Amygdala (tissue), 56 donors: Measurements from ENCODE around the gene CNTN4.
"Not testable (repeated sequence)": the region's sequence is repeated elsewhere in the genome, so short reads cannot be mapped to it uniquely, and the experiment has no call there.

ENCODE experiments used
- DNase-seq, 56 donors: peaks; one replicate each; lab custom pipeline; 2025; lab: John Stamatoyannopoulos, UW

CNTN4 gene

GRCh38 chr3:2510591-2511145 is 412.0 kb downstream of the CNTN4 start:
- no peak for DNase-seq

DNA sequence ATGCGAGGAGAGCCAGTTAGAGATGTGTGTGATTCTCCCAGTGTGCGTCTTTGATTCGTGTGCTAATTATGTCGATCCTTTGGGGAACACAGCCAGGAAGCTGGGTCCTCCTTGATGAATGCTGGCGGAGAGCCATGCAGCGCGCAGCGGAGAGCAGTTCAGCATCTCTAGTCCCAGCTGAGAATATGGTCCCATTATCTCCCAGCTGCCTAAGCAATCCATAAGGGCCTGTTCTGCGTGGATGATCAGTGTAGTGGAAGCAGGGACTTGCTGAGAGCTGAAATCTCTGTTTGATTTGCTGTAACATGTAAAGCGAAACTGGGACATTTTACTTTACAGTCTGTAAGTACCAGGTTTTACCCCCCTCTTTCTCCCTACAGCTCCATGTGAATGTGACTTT is 412.7 kb downstream of the CNTN4 start:
- peak in 31 of 56 donors; percentile 1 to 59 (median 11) for DNase-seq

- DNase-seq = no peak
These were observed 414.2 kb downstream of the CNTN4 start for GRCh38 chr3:2512881-2513280.

GRCh38 chr3:2513986-2514385 is 415.3 kb downstream of the CNTN4 start:
- DNase-seq = no peak

- no peak for DNase-seq
These were observed 418.2 kb downstream of the CNTN4 start for GRCh38 chr3:2516762-2517441.

DNA sequence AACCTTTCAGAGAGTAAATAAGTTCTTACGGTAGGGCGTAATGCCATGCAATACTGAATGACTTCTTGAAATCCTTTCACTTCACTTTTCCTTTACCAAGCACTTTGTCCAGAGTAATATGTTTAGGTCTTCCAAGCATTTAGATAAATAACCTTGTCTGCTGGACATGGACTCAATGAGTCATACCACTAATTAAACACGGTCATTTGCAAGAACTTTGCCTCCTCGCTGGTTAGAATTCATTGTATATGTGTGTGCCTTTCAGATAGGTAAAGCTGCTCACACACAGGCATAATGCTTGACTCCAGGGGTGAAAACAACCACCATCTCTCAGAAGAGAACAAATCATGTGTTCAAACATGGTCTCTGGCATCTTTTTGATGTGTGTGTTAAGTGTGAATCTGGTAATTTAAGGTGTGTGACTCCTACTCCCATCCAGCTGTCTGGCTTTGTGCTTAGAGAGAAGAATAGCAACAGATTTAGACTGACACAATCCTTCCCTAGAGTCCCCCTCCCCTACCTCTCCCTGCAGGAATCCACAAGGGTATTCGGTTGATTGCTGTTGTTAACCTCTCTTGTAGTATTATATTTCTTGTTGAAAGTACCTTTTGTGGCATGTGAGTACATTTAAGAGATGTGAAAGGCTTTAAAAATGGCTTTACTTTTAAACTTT is 419.0 kb downstream of the CNTN4 start:
- DNase-seq = no peak

DNA sequence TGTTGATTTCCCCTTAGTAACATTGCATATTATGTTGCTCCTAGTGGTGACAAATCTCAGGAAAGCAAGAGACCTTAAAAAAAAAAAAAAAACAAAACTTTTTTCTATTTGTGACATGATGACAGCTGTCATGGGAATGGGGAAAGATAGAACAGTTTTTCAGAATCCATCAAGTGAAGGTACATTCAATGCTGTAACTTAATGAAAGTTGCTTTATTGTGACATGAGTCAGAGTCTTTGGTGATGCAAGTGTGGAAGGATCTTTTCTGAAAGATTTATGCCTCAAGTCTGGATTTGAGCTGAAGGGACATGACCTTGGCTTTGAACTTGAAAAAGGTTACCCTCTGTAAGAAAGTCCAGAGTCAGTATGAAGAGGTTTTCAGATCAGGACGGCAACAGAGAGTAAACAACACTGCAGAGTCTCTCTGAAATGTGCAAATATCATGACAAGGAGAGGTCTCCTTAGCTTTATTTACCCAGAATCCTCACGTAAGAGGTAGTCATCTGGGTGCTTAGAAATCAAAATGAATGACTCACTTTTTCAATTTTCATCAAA is 424.7 kb downstream of the CNTN4 start:
- no peak for DNase-seq

- no peak for DNase-seq
These were observed 427.3 kb downstream of the CNTN4 start for GRCh38 chr3:2525968-2526367.

DNA sequence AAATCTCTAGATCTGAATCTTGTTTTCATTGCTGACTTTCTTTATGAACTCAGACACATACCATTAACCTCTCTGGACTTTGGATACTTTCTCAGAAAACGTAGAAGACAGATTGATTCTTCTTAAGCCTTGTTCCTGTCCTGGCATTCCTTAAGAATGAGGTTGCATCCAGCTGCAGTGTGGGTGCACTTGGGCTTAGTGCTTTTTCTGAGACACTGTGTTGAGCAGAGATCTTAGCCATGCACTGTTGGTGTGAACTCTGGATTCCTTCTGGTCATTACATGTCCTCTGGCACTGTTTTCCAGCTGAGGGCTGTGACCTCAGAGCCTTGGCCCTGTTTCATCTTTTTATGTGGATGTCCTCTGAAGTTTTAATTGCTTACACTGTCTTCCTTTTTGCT is 428.3 kb downstream of the CNTN4 start:
- DNase-seq = no peak

- not testable (repeated sequence) for DNase-seq
These were observed 428.7 kb downstream of the CNTN4 start for GRCh38 chr3:2527328-2527727.

GRCh38 chr3:2534767-2535166 is 436.1 kb downstream of the CNTN4 start:
- DNase-seq = not testable (repeated sequence)

DNA sequence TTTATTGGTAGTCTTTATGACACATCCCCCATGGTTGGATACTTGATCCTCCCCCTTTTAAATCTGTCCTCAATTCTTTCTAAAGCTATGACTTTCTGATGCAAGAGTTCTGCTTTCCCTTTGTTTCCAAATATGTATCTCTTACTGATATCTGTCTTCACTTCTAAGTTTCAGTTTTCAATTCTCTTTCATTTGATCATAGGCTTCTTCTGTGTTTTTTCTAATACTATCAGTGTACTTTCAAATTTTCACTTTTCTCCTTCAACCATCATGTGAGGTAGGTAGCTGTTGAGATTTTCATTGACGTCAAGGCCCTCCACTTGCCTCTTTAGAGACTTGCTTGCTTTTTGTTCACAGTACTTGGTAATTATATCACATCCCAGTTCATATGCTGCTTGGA is 436.5 kb downstream of the CNTN4 start:
- no peak for DNase-seq

DNA sequence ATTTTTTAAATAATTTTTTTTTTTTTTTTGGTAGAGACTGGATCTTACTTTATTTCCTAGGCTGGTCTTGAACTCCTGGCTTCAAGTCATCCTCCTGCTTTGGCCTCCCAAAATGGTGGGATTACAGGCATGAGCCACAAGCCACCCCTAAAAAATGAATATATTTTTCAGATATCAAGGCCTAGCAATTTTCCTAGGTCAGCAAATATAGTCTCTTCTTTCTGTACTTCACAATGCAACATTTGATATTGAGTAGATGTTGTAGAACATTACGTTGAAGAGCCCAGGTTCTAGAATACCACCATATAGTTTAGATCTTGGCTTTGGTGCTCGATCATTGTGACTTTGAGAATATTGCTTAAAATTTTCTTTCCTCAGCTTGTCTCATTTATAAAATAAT is 437.9 kb downstream of the CNTN4 start:
- no peak for DNase-seq

- DNase-seq = peak in 1 of 56 donors; percentile 1
These were observed 441.4 kb downstream of the CNTN4 start for GRCh38 chr3:2540115-2540514.

- no peak for DNase-seq
These were observed 444.6 kb downstream of the CNTN4 start for GRCh38 chr3:2543247-2543646.

DNA sequence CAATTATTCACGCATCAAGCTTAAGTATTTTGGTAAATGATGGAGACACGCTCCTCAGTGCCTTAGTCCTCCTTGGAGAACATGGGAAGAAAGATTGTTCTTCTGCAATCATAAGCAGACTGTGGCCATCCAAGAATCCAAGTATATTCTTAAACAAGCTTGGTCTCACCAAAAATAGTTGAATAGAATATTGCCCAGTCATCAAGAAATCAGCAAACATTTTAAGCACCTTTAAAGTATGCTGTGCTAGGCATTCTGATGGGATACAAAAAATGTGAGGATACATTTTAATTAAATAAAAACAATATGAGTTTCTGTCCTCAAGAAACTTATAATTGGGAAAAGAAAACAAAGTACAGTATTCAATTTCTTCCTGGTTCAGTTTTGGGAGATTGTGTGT is 445.5 kb downstream of the CNTN4 start:
- DNase-seq = no peak

GRCh38 chr3:2544718-2545117 is 446.1 kb downstream of the CNTN4 start:
- DNase-seq = no peak

DNA sequence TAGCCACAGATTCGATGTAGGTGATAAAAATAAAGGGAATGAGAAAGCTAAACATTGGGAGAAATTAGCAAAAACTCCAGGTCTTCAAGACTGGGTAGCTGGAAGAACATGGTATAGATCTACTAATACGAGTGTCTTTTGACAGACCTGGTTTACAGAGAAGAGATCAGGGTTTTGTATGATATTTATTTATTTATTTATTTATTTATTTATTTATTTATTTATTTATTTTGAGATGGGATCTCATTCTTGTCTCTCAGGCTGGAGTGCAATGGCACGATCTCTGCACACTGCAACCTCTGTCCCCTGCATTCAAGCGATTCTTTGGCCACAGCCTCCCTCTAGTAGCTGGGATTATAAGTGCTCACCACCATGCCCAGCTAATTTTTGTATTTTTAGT is 448.4 kb downstream of the CNTN4 start:
- DNase-seq = no peak

- no peak for DNase-seq
These were observed 456.0 kb downstream of the CNTN4 start for GRCh38 chr3:2554656-2555055.

- no peak for DNase-seq
These were observed 460.1 kb downstream of the CNTN4 start for GRCh38 chr3:2558796-2559195.

- no peak for DNase-seq
These were observed 468.8 kb downstream of the CNTN4 start for GRCh38 chr3:2567451-2567850.

DNA sequence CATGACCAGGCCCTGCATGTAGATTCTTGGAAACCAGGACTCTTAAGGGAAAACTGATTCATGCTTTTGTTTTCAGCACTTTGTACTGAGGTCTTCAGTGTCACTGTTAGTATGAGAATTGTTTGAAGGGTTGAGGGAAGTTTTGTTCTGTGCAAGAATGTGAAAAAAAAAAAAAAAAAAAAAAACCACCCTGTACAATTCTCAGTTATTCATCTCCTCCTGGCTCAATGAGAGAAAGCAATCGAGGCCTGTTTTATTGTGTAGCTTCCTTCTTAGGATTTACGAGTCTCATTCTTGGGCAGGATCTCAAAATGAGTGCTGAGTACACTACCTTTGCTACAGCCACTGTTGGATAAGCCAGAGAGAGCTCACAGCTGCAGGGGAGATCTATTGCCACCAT is 469.5 kb downstream of the CNTN4 start:
- DNase-seq = no peak
